ENCODE data around the gene GDF15.
A peak's percentile ranks its signal among the peaks of the same experiment; 100 is the strongest.

The GDF15 gene

GRCh38 chr19:18340190-18340989, 45.6 kb upstream of the GDF15 start, which contains the start of gene PGPEP1:
Gene PGPEP1 (plus strand): TSS chr19:18340598. CDS start chr19:18340682, 84 bp downstream.
- Histone ChIP-seq H3K9me3 (ENCODE audit: control insufficient read depth, insufficient read depth, low read length) (no peaks in the 10 kb centered on the region), H3K4me1 (ENCODE audit: control insufficient read depth, low read length) (peaks cover 21% of the 10 kb centered on the region), H3K4me3 (ENCODE audit: low read length) (peak within 1 kb of the TSS; percentile 81), H3K27me3 (ENCODE audit: control insufficient read depth, low read length) (peaks cover 4% of the 10 kb centered on the region; the same call in 1 of the 2 replicates), H3K79me2 (ENCODE audit: control insufficient read depth, low read length) (no peaks in the 10 kb centered on the region), H3K4me2 (ENCODE audit: low read length) (peak within 1 kb of the TSS; percentile 91), H4K20me1 (ENCODE audit: control insufficient read depth, insufficient read depth, low read depth, low read length) (no peaks in the 10 kb centered on the region), H3K36me3 (ENCODE audit: control insufficient read depth, low read length) (no peaks in the 10 kb centered on the region), H3K9me2 (replicated peaks; ENCODE audit: control insufficient read depth, low read length) (no peaks in the 10 kb centered on the region), H3F3A (ENCODE audit: control insufficient read depth, insufficient read depth) (peaks cover 14% of the 10 kb centered on the region), H3K27ac (ENCODE audit: low read depth, low read length) (peak within 1 kb of the TSS; percentile 5; the same call in 1 of the 2 replicates)
- TF ChIP-seq CTCF (IDR thresholded peaks at IDR 0.05; ENCODE audit: low read depth, low read length, poor library complexity, severe bottlenecking), result no peak
- no peak for TF ChIP-seq EZH2phosphoT487 (IDR thresholded peaks at IDR 0.05; ENCODE audit: borderline replicate concordance, low read length)

- Histone ChIP-seq H4K20me1 (ENCODE audit: control insufficient read depth, insufficient read depth, low read depth, low read length) (no peaks in the 10 kb centered on the region), H3F3A (ENCODE audit: control insufficient read depth, insufficient read depth) (peaks cover 14% of the 10 kb centered on the region), H3K9me2 (replicated peaks; ENCODE audit: control insufficient read depth, low read length) (no peaks in the 10 kb centered on the region), H3K27me3 (ENCODE audit: control insufficient read depth, low read length) (peaks cover 3% of the 10 kb centered on the region; the same call in 1 of the 2 replicates), H3K79me2 (ENCODE audit: control insufficient read depth, low read length) (no peaks in the 10 kb centered on the region), H3K36me3 (ENCODE audit: control insufficient read depth, low read length) (no peaks in the 10 kb centered on the region), H3K4me1 (ENCODE audit: control insufficient read depth, low read length) (peaks cover 21% of the 10 kb centered on the region), H3K4me2 (ENCODE audit: low read length) (peak overlapping the region; percentile 91), H3K27ac (ENCODE audit: low read depth, low read length) (peak overlapping the region; percentile 5; the same call in 1 of the 2 replicates), H3K4me3 (ENCODE audit: low read length) (peak overlapping the region; percentile 81), H3K9me3 (ENCODE audit: control insufficient read depth, insufficient read depth, low read length) (no peaks in the 10 kb centered on the region)
- no peak for TF ChIP-seq EZH2phosphoT487 (IDR thresholded peaks at IDR 0.05; ENCODE audit: borderline replicate concordance, low read length)
- TF ChIP-seq CTCF (IDR thresholded peaks at IDR 0.05; ENCODE audit: low read depth, low read length, poor library complexity, severe bottlenecking), result peak; percentile 24
These were observed 44.7 kb upstream of the GDF15 start for GRCh38 chr19:18340990-18341868.

GRCh38 chr19:18342090-18342632, 43.8 kb upstream of the GDF15 start:
- no peaks in the 10 kb centered on the region for H3K9me2 ChIP-seq (replicated peaks; ENCODE audit: control insufficient read depth, low read length)
- H3K4me2 ChIP-seq (ENCODE audit: low read length), result no peak overlapping the region
- H3K36me3 ChIP-seq (ENCODE audit: control insufficient read depth, low read length), result no peaks in the 10 kb centered on the region
- H3K9me3 ChIP-seq (ENCODE audit: control insufficient read depth, insufficient read depth, low read length), result no peaks in the 10 kb centered on the region
- H4K20me1 ChIP-seq (ENCODE audit: control insufficient read depth, insufficient read depth, low read depth, low read length), result no peaks in the 10 kb centered on the region
- no peak for TF ChIP-seq CTCF (IDR thresholded peaks at IDR 0.05; ENCODE audit: low read depth, low read length, poor library complexity, severe bottlenecking)
- TF ChIP-seq EZH2phosphoT487 (IDR thresholded peaks at IDR 0.05; ENCODE audit: borderline replicate concordance, low read length), result no peak
- no peaks in the 10 kb centered on the region for H3K79me2 ChIP-seq (ENCODE audit: control insufficient read depth, low read length)
- H3K27me3 ChIP-seq (ENCODE audit: control insufficient read depth, low read length), result no peaks in the 10 kb centered on the region
- H3K4me1 ChIP-seq (ENCODE audit: control insufficient read depth, low read length), result peaks cover 19% of the 10 kb centered on the region
- no peak overlapping the region for H3K27ac ChIP-seq (ENCODE audit: low read depth, low read length)
- no peak overlapping the region for H3K4me3 ChIP-seq (ENCODE audit: low read length)
- H3F3A ChIP-seq (ENCODE audit: control insufficient read depth, insufficient read depth), result peaks cover 14% of the 10 kb centered on the region

Measured in DOHH2 (cell line).